RWPE1 (cell line): Measurements from ENCODE around the gene SPAG7.

Experiments used
- CTCF ChIA-PET: fragments of 350-600 bp; sonication (Branson Sonifier 250); formaldehyde crosslinking; extraction: SDS; loops from one replicate; lab custom pipeline; 2021; lab: Yijun Ruan, JAX
- POLR2A ChIA-PET: fragments of 400-600 bp; formaldehyde crosslinking; extraction: SDS; loops from one replicate; lab custom pipeline; 2020; ENCODE audit warnings: antibody characterized with exemption; ENCODE audit not compliant: low non-redundant PET; lab: Yijun Ruan, JAX
- DNase-seq: peaks from one replicate; pipeline ENCODE4 v3.0.0; 2012; ENCODE audit warnings: low spot score
- H3K27ac ChIP-seq: fragments of 450-650 bp; 2 replicates; pipeline ENCODE4 v1.5.1; 2017
- CTCF ChIP-seq: fragments of 450-650 bp; conservative IDR thresholded peaks from 2 replicates; pipeline ENCODE4 v1.5.1; 2017; ENCODE audit warnings: low read depth, mild to moderate bottlenecking

The SPAG7 gene

GRCh38 chr17:4953451-4953961, 14.1 kb downstream of the SPAG7 start:
- DNase-seq: no peak
- peak overlapping the region; percentile 100 for H3K27ac ChIP-seq
- TF ChIP-seq CTCF: no peak
- ChIA-PET POLR2A (no interaction called here), CTCF (interaction anchor here (1.1 kb wide), 1 partner anchor 34 kb away, joined by 4 read pairs; the partner anchor contains the start of gene CAMTA2)

- peak overlapping the region; percentile 100 for H3K27ac ChIP-seq
- TF ChIP-seq CTCF: no peak
- no peak for DNase-seq
- CTCF ChIA-PET: interaction anchor here (1.5 kb wide), 1 partner anchor 36 kb away, joined by 3 read pairs; the partner anchor contains the start of gene CAMTA2
- POLR2A ChIA-PET: interaction anchor here (0.6 to 1.8 kb wide), 2 partner anchors 14 to 16 kb away, joined by 4 to 5 read pairs; partner anchors contain the start of gene SPAG7
These were observed 16.1 kb downstream of the SPAG7 start for GRCh38 chr17:4951486-4951885.

DNA sequence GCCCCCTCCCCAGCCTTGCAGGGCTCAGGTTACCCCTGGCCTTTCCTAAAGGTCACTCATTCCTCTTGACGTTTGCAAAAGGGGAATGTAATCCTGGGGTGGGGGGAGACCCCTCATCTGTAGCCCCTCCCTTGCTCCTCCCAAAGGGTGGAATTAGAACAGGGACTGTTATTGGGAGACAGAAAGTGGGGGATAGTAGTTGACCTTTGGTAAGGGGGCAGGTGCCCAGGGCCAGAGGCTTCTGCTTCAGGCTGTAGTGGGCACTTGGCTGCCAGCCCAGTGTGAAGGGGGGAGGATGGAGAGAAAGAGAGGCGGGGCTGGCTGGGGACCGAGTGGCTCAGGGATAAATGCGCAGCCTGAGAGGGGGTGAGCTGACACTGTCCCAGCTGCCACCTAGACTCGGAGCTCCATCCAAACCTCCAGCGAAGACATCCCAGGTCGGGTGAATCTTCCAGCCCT, 16.8 kb downstream of the SPAG7 start, which contains the start of gene ENO3:
TSS of gene ENO3 (plus strand) at position 374 of the 459 bp plus-strand sequence. CDS start 711 bp downstream, outside the sequence.
- CTCF ChIA-PET: interaction anchor here (1.5 kb wide), 1 partner anchor 37 kb away, joined by 3 read pairs; the partner anchor contains the start of gene CAMTA2
- H3K27ac ChIP-seq: peak within 1 kb of the TSS; percentile 100
- TF ChIP-seq CTCF: no peak
- DNase-seq: no peak
- POLR2A ChIA-PET: interaction anchor here (1.8 kb wide), 1 partner anchor 17 kb away, joined by 5 read pairs; the partner anchor contains the start of gene SPAG7

DNA sequence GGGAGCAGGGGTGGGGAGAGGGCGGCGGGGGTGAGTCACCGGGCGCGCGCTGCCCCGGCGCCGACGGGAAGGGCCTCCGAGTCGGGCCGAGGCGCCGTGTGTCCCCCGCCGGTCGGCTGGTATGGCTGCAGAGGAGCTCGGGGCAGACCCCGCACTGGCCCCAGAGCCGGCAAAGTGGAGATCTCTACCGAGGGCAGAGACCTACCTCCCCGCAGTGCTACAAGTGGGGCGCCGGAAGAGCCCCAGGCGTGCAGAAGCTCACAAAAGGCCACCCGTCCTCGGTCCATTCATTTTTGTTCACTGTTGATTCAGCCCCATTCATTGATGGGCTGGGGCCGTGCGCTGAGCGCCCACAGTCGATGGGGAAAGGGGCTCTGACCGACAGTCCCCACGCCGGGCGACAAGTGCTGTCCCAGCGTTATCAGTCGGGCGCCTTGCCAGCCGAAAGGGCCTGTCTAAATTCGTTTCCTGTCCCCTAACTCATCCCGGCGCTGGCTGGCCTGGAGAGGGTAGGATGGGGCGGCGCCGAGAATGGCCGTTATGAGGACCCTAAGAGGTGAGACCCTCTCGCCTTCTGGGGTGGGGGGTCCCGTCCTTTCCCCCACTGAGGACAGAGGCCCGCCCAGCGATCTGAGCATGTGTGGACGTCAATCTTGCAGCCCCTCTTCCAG, 17.4 kb downstream of the SPAG7 start:
- no peak for DNase-seq
- ChIA-PET POLR2A (interaction anchor here (1.8 kb wide), 1 partner anchor 17 kb away, joined by 5 read pairs; the partner anchor contains the start of gene SPAG7), CTCF (interaction anchor here (1.5 kb wide), 1 partner anchor 37 kb away, joined by 3 read pairs; the partner anchor contains the start of gene CAMTA2)
- no peak for TF ChIP-seq CTCF
- H3K27ac ChIP-seq: peak overlapping the region; percentile 100

GRCh38 chr17:4949321-4950074, 18.1 kb downstream of the SPAG7 start:
- no peak for TF ChIP-seq CTCF
- ChIA-PET POLR2A (interaction anchor here (1.1 to 1.8 kb wide), 3 partner anchors 18 to 40 kb away, joined by 3 to 6 read pairs (median 5); partner anchors contain the start of gene SPAG7), CTCF (no interaction called here)
- H3K27ac ChIP-seq: peak overlapping the region; percentile 100
- DNase-seq: peak; percentile 79
